Astrocyte of the spinal cord (primary cell): ENCODE measurements around the gene LIN37.

Experiments
- DNase-seq: peaks from one replicate; pipeline ENCODE4 v3.0.0; 2011; ENCODE audit warnings: low read depth, low spot score
- H3K4me3 ChIP-seq: 2 replicates; pipeline ENCODE4 v1.5.1; 2011; ENCODE audit warnings: low read depth, mild to moderate bottlenecking, low read length, moderate library complexity
- in situ Hi-C: cut with HindIII; loops from 2 replicates; pipeline ENCODE4 v1.10.0; 2017; ENCODE audit warnings: low sequenced_read_pairs
- TF ChIP-seq, protein P1 (sequence below): IDR thresholded peaks from 2 replicates; pipeline ENCODE4 v1.5.1; 2012; ENCODE audit warnings: low read depth, mild to moderate bottlenecking, low read length, inconsistent platforms

LIN37 gene

DNA sequence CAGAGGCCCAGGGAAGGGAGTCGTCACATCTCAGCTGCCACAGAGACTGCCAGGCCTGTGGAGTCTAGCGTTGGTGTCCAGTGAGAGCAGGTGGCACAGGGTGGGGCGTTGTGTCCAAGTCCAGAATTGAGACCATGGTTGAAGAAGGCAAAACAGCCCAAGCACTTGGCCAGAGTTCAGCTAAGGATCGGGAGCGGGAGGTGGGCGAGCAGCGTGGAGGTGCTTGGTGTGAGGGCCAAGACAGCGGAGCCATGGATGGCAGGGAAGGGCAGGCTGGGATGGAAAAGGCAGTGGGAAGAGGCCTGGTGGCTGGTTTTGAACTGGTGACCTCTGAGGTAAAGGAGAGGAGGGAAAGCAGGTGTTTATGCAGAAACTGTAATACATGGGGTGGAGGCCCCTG is 14.1 kb upstream of the LIN37 start:
- TF ChIP-seq, protein P1, sequence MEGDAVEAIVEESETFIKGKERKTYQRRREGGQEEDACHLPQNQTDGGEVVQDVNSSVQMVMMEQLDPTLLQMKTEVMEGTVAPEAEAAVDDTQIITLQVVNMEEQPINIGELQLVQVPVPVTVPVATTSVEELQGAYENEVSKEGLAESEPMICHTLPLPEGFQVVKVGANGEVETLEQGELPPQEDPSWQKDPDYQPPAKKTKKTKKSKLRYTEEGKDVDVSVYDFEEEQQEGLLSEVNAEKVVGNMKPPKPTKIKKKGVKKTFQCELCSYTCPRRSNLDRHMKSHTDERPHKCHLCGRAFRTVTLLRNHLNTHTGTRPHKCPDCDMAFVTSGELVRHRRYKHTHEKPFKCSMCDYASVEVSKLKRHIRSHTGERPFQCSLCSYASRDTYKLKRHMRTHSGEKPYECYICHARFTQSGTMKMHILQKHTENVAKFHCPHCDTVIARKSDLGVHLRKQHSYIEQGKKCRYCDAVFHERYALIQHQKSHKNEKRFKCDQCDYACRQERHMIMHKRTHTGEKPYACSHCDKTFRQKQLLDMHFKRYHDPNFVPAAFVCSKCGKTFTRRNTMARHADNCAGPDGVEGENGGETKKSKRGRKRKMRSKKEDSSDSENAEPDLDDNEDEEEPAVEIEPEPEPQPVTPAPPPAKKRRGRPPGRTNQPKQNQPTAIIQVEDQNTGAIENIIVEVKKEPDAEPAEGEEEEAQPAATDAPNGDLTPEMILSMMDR: no peak
- in situ Hi-C loops: no loop called here
- no peak for DNase-seq
- H3K4me3 ChIP-seq: no peak overlapping the region

DNA sequence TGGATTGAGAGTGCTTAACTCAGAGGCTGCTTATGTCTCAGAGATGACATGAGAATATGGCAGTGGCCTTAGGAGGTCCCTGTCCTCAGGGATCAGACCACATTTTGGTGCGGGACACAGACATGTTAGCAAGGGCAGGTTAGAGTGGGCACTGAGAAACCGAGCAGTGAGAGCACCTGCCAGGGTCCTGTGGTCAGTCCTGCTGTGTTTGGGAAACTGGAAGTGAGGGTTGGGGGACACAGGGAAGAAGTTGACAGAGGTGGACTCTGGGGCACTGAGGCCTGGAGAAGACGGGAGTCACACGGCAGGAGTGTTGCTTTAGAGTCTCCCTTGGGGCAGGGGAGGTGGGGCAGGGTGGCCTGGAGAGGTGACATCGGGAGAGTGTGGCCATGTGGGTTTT is 13.5 kb upstream of the LIN37 start:
- H3K4me3 ChIP-seq: no peak overlapping the region
- in situ Hi-C loops: no loop called here
- DNase-seq: no peak
- TF ChIP-seq, protein P1: no peak

DNA sequence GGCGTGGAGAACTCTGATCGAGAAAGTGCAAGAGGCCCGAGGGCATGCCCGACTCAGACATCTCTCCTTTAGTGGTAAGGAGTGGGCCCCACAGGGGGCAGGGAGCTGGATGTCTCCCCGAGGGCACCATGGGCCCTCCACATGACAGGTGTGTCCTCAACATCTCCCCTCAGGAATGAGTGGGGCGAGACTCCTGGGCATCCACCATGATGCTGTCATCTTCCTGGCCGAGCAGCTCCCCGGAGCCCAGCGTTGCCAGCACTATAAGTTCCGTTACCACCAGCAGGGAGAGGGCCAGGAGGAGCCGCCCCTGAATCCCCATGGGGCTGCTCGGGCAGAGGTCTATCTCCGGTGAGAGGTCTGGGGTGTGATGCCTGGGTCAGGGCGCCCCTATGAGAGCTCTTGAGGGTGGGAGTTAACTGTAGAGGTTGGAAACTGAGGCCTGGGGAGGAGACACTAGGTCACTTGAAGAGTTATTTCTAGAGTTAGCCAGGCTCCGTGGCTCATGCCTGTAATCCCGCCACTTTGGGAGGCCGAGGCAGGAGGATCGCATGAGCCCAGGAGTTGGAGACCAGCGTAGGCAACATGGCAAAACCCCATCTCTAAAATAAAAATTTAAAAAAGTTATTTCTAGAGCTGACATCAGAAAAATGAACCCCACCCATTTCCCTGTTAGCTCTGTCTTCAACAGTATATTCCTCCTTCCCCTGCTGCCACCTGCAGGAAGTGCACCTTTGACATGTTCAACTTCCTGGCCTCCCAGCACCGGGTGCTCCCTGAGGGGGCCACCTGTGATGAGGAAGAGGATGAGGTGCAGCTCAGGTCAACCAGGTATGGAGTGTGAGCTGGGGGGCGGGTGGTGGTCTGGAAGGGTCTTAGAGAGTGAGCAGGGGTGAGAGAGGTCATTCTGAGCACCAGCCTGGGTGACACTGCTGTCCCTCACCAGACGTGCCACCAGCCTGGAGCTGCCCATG is 11.2 kb upstream of the LIN37 start:
- no peak overlapping the region for H3K4me3 ChIP-seq
- no peak for DNase-seq
- TF ChIP-seq, protein P1: peak; percentile 6
- in situ Hi-C loops: no loop called here

DNA sequence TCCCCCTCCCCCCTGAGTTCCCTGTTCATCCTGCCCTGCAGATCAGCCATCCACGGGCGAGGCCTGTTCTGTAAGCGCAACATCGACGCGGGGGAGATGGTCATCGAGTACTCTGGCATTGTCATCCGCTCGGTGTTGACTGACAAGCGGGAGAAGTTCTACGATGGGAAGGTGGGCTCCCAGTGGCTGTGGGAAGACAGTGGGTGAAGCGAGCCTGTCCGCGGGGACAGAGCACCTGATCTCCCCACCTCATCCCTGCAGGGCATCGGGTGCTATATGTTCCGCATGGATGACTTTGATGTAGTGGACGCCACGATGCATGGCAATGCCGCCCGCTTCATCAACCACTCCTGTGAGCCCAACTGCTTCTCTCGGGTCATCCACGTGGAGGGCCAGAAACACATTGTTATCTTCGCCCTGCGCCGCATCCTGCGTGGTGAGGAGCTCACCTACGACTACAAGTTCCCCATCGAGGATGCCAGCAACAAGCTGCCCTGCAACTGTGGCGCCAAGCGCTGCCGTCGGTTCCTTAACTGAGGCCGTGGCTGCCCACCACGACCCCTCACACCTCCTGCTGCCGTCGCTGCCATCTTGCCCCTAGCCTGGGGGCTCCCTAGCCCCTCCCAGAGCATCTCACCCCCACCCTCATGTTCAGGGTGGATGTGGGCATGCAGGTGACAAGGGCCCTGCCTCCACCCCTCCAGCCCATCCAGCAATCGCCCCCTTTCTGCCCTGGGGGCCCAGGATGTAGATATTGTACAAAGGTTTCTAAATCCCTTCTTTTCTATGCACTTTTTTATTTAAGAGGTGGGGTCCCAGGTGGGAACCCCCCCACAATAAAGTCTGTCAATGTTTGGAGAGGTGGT is 10.1 kb upstream of the LIN37 start:
- H3K4me3 ChIP-seq: no peak overlapping the region
- TF ChIP-seq, protein P1: no peak
- DNase-seq: no peak
- in situ Hi-C loops: no loop called here

DNA sequence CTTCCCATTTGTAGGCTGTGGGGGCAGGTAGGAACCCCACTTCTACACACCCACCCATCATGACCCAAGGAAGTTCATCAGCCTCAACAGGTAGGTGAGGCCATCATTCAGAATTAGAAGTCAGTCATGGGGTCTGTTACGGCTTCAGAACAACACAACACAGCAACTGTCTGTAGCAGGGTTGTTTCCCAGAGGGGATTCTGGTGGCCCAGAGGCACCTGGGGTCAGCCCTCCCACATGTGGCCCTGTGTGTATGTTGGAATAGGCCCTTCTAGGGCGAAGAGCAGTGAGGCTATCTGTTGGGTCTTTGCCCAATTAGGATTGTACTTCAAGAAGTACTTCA is 9.5 kb upstream of the LIN37 start:
- TF ChIP-seq, protein P1: no peak
- DNase-seq: no peak
- in situ Hi-C loops: no loop called here
- no peak overlapping the region for H3K4me3 ChIP-seq

DNA sequence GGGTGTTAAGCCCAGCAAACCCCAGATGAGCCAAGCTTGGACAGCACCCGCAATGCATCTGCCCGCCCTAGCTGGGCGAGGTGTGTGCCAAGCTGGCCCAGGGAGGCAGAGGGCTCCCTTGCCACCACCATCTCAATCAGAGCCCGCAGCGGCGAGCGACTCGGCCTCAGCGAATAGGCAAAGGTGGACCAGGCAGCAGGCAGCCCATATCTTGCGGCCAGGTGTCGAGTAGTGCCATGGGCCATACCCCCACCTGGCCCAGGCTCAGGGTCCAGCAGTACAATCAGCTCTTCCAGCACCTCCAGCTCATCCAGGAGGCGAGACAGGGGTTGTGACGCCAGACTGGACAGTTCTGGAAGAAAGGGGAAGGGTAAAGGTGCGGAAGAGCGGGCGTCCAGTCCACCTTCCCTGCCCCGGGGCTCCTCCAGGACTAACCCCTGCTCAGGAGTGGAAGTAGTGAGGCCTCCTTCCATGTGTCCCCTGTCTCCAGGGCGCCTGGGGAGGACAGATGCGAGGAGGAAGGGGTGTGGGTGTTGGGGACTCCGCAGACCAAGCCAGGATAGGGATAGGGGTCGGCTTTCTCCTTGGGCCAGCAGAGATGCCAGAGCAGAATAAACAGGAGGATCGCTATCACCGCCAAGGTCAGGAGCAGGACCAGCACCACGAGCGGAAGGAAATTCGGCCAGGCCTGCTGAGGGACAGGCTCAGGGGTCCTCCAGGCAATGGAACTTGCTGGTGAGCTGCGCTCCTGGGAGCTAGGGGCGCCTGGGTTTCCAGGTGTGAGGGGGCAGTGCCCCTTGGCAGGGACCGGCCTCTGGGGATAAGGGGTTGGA is 8.9 kb upstream of the LIN37 start:
- in situ Hi-C loops: no loop called here
- no peak for DNase-seq
- TF ChIP-seq, protein P1: no peak
- H3K4me3 ChIP-seq: peak overlapping the region; percentile 57
